LoVo (cell line): ENCODE measurements around the gene KMT2B.

Experiments used
- DNase-seq: peaks from one replicate; pipeline ENCODE4 v3.0.0-alpha.2; 2016; ENCODE audit warnings: low spot score

Gene KMT2B

DNA sequence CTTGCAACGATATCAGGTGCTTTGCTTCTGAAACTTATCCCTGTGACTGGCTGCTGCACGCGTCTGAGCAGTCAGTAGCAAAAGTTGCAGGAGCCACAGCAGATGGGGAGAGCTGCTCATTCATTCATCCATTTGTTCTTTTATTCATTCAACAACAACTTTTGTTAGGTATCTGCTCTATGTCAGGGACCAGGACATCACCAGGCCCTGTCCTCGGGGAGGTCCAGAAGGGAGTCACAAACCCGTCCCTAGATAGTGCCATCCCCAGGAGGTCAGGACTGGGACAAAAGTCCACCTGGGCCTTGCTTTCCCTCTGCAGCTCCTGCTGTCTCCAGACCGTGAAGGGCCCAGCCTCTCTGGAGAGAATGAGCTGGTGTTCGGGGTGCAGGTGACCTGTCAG, 60.2 kb downstream of the KMT2B start:
- no peak for DNase-seq

DNA sequence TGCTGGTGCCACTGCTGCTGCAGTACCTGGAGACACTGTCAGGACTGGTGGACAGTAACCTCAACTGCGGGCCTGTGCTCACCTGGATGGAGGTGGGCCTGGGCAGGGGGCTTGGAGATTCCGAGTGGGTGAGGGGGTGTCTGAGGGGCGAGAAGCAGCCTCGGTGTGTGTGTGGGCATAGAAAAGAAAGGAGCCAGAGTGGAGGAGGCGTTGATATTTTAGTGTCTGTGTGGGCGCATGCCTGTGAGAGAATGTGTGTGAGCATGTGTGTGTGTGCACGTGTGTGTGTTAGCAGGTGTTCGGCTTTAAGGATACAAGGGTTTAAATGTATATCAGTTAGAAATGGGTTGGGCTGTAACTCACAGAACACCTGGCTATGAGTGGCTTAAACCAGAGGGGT, 61.2 kb downstream of the KMT2B start:
- no peak for DNase-seq

DNA sequence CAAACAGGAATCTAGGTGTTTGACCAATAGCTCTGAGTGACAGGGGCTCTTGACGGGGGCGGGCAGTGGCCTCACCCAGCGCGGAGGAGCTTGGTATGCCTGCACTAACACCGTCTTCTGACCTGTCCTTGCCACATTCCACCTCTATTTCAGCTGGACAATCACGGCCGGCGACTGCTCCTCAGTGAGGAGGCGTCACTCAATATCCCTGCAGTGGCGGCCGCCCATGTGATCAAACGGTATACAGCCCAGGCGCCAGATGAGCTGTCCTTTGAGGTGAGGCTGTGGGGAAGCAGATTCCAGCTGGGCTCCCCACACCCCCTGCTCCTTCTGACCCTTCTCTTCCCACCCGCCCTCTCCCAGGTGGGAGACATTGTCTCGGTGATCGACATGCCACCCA, 62.3 kb downstream of the KMT2B start:
- no peak for DNase-seq

DNA sequence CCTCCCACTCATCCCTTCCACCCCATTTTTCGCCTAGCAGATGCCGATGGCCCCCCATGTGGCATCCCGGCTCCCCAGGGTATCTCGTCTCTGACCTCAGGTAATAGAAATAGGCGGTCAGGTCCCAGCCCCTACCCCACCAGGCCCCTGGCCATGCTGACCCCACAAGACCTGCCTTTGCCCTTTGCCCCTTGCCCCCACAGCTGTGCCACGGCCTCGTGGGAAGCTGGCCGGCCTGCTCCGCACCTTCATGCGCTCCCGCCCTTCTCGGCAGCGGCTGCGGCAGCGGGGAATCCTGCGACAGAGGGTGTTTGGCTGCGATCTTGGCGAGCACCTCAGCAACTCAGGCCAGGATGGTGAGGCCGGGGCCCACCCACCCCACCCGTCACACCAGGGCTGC, 62.9 kb downstream of the KMT2B start:
- DNase-seq: no peak

DNA sequence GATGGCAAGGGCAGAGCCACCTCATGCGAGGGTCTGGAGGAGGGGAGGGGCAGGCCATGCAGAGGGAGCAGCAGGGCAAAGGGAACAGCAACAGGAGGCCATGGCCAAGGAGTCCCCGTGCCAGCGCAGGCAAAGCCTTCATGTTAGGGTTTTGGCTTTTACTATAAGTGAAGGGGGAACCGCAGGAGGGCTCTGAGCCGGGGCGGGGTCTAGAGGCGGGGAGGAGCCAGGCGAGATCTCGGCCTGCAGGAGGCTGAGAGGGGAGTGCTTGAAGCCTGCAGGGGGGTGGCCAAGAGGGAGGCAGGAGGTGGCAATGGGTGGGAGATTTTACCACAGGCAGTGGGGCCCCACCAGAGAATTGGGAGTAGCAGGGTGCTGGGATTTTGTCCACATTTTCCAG, 63.8 kb downstream of the KMT2B start:
- no peak for DNase-seq

DNA sequence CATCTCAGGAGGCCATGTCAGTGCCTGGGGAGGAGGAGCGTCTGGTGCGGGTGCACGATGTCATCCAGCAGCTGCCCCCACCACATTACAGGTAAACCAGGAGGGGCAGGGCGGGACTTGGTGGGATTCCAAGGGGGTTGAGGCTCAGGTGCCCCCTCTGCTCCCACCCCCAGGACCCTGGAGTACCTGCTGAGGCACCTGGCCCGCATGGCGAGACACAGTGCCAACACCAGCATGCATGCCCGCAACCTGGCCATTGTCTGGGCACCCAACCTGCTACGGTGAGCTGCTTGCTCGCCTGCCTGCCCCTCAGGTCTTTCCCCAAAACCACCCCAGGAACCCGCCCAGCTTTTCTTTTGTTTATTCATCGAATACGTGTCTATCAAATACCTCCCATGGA, 64.8 kb downstream of the KMT2B start:
- no peak for DNase-seq

DNA sequence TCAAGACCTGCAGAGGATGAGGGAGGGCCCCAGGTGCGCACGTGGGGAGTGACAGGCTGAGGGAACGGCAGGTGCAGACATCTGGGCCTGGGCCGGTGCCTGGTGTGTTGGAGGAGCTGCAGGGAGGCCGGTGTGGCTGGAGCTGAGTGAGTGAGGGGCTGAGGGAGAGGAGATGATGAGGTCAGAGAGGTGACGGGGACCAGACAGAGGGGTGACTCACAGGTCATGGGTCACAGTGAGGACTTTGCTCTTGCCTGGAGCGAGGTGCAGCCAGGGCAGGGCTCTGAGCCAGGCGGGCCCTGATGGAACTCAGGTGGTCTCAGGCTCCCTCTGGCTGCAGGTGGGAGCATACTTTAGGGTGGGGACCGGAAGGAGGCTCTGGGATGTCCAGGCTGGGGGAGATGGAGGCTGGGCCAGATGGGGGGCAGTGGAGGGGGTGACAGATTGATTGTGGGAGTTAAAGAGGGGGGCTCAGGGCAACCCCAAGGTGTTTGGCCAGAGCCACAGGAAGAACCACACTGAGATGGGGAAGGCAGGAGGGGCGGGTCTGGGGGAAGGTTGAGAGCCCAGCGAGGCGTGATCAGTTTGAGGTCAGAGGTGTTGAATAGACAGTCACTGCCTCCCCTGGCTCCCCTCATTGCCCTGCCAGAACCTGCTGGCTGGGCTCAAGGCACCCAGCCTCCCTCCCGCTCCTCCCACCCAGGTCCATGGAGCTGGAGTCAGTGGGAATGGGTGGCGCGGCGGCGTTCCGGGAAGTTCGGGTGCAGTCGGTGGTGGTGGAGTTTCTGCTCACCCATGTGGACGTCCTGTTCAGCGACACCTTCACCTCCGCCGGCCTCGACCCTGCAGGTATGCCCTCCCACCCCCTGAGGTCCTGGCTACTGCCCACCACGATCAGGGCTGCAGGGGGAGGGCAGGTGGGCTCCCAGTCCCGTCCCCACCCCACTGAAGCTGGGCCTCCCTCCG, 65.9 kb downstream of the KMT2B start:
- DNase-seq: no peak

DNA sequence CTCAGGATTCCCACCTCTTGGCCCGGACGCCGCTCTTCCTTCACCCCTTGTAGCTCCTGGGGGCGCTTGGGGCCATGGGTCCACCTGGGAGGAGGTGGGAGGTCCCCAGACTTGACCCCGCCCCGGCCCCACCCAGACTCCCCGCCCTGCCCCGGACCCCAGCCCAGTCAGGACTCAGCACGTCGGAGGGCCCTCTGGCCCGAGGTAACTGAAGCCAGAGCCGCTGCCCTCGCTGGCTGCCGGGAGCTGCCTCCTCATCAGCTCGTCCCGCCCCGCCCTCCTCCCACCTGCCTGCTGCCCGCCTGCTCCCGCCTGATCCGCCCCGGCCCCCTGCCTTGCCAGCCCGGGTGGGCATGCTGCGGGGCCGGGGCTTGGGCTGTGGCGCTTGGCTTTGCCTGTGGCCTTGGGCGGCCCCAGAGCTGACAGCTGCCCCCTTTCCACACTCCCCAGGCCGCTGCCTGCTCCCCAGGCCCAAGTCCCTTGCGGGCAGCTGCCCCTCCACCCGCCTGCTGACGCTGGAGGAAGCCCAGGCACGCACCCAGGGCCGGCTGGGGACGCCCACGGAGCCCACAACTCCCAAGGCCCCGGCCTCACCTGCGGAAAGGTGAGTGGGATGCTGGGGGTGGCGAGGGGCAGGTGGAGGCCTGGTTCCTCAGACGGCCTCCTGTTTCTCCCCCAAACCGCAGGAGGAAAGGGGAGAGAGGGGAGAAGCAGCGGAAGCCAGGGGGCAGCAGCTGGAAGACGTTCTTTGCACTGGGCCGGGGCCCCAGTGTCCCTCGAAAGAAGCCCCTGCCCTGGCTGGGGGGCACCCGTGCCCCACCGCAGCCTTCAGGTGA, 66.9 kb downstream of the KMT2B start:
- DNase-seq: no peak

DNA sequence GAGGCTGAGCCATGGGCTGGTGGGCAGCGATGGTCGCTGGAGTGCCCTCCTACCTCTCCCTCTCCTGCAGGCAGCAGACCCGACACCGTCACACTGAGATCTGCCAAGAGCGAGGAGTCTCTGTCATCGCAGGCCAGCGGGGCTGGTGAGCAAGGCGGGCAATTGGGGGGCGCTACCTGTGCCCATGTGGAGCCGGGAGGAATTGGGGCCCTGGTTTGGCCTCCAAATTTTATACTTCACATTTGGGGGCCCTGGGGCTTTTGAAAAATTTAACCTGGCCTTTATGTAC, 67.5 kb downstream of the KMT2B start:
- no peak for DNase-seq

DNA sequence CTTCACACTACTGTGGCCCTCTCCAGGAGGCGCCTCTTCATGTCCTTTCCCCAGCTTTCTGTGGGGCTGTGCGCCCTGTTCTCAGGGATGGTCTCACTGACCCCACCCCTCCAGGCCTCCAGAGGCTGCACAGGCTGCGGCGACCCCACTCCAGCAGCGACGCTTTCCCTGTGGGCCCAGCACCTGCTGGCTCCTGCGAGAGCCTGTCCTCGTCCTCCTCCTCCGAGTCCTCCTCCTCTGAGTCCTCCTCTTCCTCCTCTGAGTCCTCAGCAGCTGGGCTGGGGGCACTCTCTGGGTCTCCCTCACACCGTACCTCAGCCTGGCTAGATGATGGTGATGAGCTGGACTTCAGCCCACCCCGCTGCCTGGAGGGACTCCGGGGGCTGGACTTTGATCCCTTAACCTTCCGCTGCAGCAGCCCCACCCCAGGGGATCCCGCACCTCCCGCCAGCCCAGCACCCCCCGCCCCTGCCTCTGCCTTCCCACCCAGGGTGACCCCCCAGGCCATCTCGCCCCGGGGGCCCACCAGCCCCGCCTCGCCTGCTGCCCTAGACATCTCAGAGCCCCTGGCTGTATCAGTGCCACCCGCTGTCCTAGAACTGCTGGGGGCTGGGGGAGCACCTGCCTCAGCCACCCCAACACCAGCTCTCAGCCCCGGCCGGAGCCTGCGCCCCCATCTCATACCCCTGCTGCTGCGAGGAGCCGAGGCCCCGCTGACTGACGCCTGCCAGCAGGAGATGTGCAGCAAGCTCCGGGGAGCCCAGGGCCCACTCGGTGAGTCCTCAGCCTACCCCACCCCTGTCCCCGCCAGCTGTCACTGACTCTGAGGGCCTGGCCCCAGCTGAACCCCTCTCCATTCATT, 68.7 kb downstream of the KMT2B start:
- DNase-seq: no peak

DNA sequence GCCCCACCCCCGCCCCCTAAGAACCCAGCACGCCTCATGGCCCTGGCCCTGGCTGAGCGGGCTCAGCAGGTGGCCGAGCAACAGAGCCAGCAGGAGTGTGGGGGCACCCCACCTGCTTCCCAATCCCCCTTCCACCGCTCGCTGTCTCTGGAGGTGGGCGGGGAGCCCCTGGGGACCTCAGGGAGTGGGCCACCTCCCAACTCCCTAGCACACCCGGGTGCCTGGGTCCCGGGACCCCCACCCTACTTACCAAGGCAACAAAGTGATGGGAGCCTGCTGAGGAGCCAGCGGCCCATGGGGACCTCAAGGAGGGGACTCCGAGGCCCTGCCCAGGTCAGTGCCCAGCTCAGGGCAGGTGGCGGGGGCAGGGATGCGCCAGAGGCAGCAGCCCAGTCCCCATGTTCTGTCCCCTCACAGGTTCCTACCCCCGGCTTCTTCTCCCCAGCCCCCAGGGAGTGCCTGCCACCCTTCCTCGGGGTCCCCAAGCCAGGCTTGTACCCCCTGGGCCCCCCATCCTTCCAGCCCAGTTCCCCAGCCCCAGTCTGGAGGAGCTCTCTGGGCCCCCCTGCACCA, 69.5 kb downstream of the KMT2B start:
- no peak for DNase-seq
